IMR-90 (cell line): ENCODE measurements around the gene ZNF514. TPM values are rescaled to one million over a fixed set of nuclear protein-coding genes. Genes with fewer than 3 reads are reported as not detected.

ENCODE experiments used
- ATAC-seq: fragments of 200-7000 bp; cut with Tn5 transposase; 2 replicates; pipeline ENCODE4 v1.9.1; 2020; ENCODE audit warnings: low read depth, mild to moderate bottlenecking, moderate library complexity
- BruUV-seq: library from RNA; stranded (reverse); fragments of 400-500 nt; replicated peaks from 2 replicates; lab custom pipeline; 2021; lab: Mats Ljungman, UMichigan
- CTCF ChIA-PET: fragments of 300-600 bp; formaldehyde crosslinking; extraction: SDS; loops from one replicate; lab custom pipeline; 2021; ENCODE audit warnings: antibody characterized with exemption; lab: Yijun Ruan, JAX
- POLR2A ChIA-PET: fragments of 300-600 bp; sonication (Branson Sonifier 250); formaldehyde crosslinking; loops from one replicate; lab custom pipeline; 2022; ENCODE audit warnings: antibody characterized with exemption; ENCODE audit not compliant: unreplicated experiment; lab: Charles Lee
- DNase-seq: peaks from one replicate; pipeline ENCODE4 v3.0.0; 2013
- H2AFZ ChIP-seq: replicated peaks from 2 replicates; pipeline ENCODE3; 2013; ENCODE audit warnings: low read length, mild to moderate bottlenecking; ENCODE audit not compliant: poor library complexity
- H2AK5ac ChIP-seq: 2 replicates; pipeline ENCODE4 v1.6.1; 2013; ENCODE audit warnings: low read depth, low read length, inconsistent platforms
- H2AK9ac ChIP-seq: replicated peaks from 2 replicates; pipeline ENCODE3; 2013; ENCODE audit warnings: mild to moderate bottlenecking, low read depth, low read length, moderate library complexity; ENCODE audit not compliant: poor library complexity
- H2BK120ac ChIP-seq: 2 replicates; pipeline ENCODE4 v1.6.1; 2013; ENCODE audit warnings: low read depth, low read length, inconsistent platforms
- H2BK15ac ChIP-seq: 3 replicates; pipeline ENCODE4 v1.6.1; 2013; ENCODE audit warnings: low read depth, low read length, inconsistent platforms
- H2BK20ac ChIP-seq: 2 replicates; pipeline ENCODE4 v1.6.1; 2013; ENCODE audit warnings: low read depth, mild to moderate bottlenecking, inconsistent platforms, low read length, moderate library complexity
- H2BK5ac ChIP-seq: 2 replicates; pipeline ENCODE4 v1.6.1; 2013; ENCODE audit warnings: mild to moderate bottlenecking, low read depth, low read length, inconsistent platforms; ENCODE audit not compliant: poor library complexity, severe bottlenecking
- H3K14ac ChIP-seq: replicated peaks from 2 replicates; pipeline ENCODE4 v1.6.1; 2013; ENCODE audit warnings: low read depth, low read length, inconsistent platforms
- H3K18ac ChIP-seq: 2 replicates; pipeline ENCODE4 v1.6.1; 2013; ENCODE audit warnings: low read depth, low read length, control low read depth
- H3K23ac ChIP-seq: 2 replicates; pipeline ENCODE4 v1.6.1; 2013; ENCODE audit warnings: low read depth, low read length, inconsistent platforms
- H3K27ac ChIP-seq: 2 replicates; pipeline ENCODE4 v1.5.1; 2013; ENCODE audit warnings: mild to moderate bottlenecking, control low read depth, low read length; ENCODE audit not compliant: insufficient read depth
- H3K27me3 ChIP-seq: 2 replicates; pipeline ENCODE4 v1.6.1; 2013; ENCODE audit warnings: low read length; ENCODE audit not compliant: control insufficient read depth, insufficient read depth
- H3K36me3 ChIP-seq: 2 replicates; pipeline ENCODE4 v1.6.1; 2013; ENCODE audit warnings: low read length, mixed read lengths; ENCODE audit not compliant: control insufficient read depth, insufficient read depth
- H3K4ac ChIP-seq: 2 replicates; pipeline ENCODE4 v1.6.1; 2013; ENCODE audit warnings: low read depth, low read length, inconsistent platforms
- H3K4me1 ChIP-seq: 2 replicates; pipeline ENCODE4 v1.6.1; 2013; ENCODE audit warnings: low read length, mixed read lengths; ENCODE audit not compliant: control insufficient read depth, insufficient read depth
- H3K4me2 ChIP-seq: 2 replicates; pipeline ENCODE4 v1.6.1; 2013; ENCODE audit warnings: low read depth, mild to moderate bottlenecking, control low read depth, low read length, moderate library complexity
- H3K4me3 ChIP-seq: 2 replicates; pipeline ENCODE4 v1.5.1; 2013; ENCODE audit warnings: low read depth, mild to moderate bottlenecking, control low read depth, low read length, moderate library complexity; ENCODE audit not compliant: insufficient read depth
- H3K56ac ChIP-seq: 2 replicates; pipeline ENCODE4 v1.6.1; 2013; ENCODE audit warnings: low read length, inconsistent platforms; ENCODE audit not compliant: insufficient read depth; ENCODE audit errors: extremely low read depth
- H3K79me1 ChIP-seq, 2 experiments: 2 replicates each; pipeline ENCODE4 v1.6.1; 2013; ENCODE audit warnings: low read length in 2 of 2, inconsistent platforms in 1 of 2, low read depth in 1 of 2
- H3K9ac ChIP-seq: 2 replicates; pipeline ENCODE4 v1.6.1; 2013; ENCODE audit warnings: low read depth, low read length, control low read depth
- H3K9me1 ChIP-seq: 2 replicates; pipeline ENCODE4 v1.6.1; 2013; ENCODE audit warnings: low read length, inconsistent platforms; ENCODE audit not compliant: insufficient read depth
- H3K9me3 ChIP-seq: 2 replicates; pipeline ENCODE4 v1.6.1; 2013; ENCODE audit warnings: low read length; ENCODE audit not compliant: control insufficient read depth, insufficient read depth
- H4K20me1 ChIP-seq: 2 replicates; pipeline ENCODE4 v1.6.1; 2013; ENCODE audit warnings: low read length, inconsistent platforms; ENCODE audit not compliant: insufficient read depth
- H4K5ac ChIP-seq: 2 replicates; pipeline ENCODE4 v1.6.1; 2013; ENCODE audit warnings: mild to moderate bottlenecking, low read depth, low read length, control low read depth
- H4K8ac ChIP-seq, 2 experiments: 2 replicates each; pipeline ENCODE4 v1.6.1; 2013; ENCODE audit warnings: low read depth in 2 of 2, low read length in 2 of 2, control low read depth in 1 of 2, inconsistent platforms in 1 of 2
- H4K91ac ChIP-seq: 2 replicates; pipeline ENCODE4 v1.6.1; 2013; ENCODE audit warnings: low read depth, low read length, inconsistent platforms; ENCODE audit not compliant: insufficient read depth
- BHLHE40 ChIP-seq: fragments of 150-350 bp; IDR thresholded peaks from 2 replicates; pipeline ENCODE4 v1.6.1; 2016; ENCODE audit warnings: mild to moderate bottlenecking, low read depth, low read length
- FOS ChIP-seq: fragments of 150-350 bp; IDR thresholded peaks from 2 replicates; pipeline ENCODE4 v1.6.1; 2016; ENCODE audit warnings: low read depth, low read length
- MAZ ChIP-seq: IDR thresholded peaks from 2 replicates; pipeline ENCODE4 v1.6.1; 2012; ENCODE audit warnings: low read depth, mild to moderate bottlenecking, low read length, improper control_type of control experiment, moderate library complexity, borderline replicate concordance
- MXI1 ChIP-seq: IDR thresholded peaks from 2 replicates; pipeline ENCODE4 v1.6.1; 2012; ENCODE audit warnings: low read depth, mild to moderate bottlenecking, low read length, moderate library complexity, borderline replicate concordance
- POLR2A ChIP-seq: IDR thresholded peaks from 2 replicates; pipeline ENCODE4 v1.6.1; 2012; ENCODE audit warnings: mild to moderate bottlenecking, low read depth, low read length
- RAD21 ChIP-seq: IDR thresholded peaks from 2 replicates; pipeline ENCODE4 v1.6.1; 2012; ENCODE audit warnings: low read length, improper control_type of control experiment
- RCOR1 ChIP-seq: IDR thresholded peaks from 2 replicates; pipeline ENCODE4 v1.6.1; 2012; ENCODE audit warnings: mild to moderate bottlenecking, low read length, improper control_type of control experiment; ENCODE audit not compliant: insufficient replicate concordance
- RFX5 ChIP-seq: IDR thresholded peaks from 2 replicates; pipeline ENCODE4 v1.8.0; 2012; ENCODE audit warnings: low read depth, mild to moderate bottlenecking, low read length, moderate library complexity
- WGBS, 2 experiments: methylation state at CpG; one replicate each; pipeline versions ENCODE4 v1.1.5 to v1.1.7; 2013; ENCODE audit warnings: missing lambda C conversion rate in 2 of 2; ENCODE audit not compliant: insufficient read length in 1 of 2; ENCODE audit errors: extremely low coverage in 2 of 2; 5-methylcytosine and 5-hydroxymethylcytosine counted together
- dilution Hi-C: fragments of 300-500 bp; cut with HindIII; formaldehyde crosslinking; loops from one replicate; pipeline ENCODE4 v1.14.3; 2018; ENCODE audit warnings: low sequenced_read_pairs; ENCODE audit not compliant: unreplicated experiment
- in situ Hi-C: fragments of 300-500 bp; cut with MboI; formaldehyde crosslinking; loops from 3 replicates; pipeline ENCODE4 v1.14.3; 2019; ENCODE audit warnings: low sequenced_read_pairs, inconsistent platforms, mixed read lengths
- intact Hi-C: fragments of 100-400 bp; cut with micrococcal nuclease; formaldehyde crosslinking; loops from 2 replicates; pipeline ENCODE4 v1.10.0; 2022
- polyA plus RNA-seq, 3 experiments: library from polyadenylated mRNA; depleted of rRNA; stranded (reverse); fragments of >200 nt; gene quantifications; 2 replicates each; pipeline ENCODE4 v1.2.3, GENCODE V29; 2012; ENCODE audit warnings: low replicate concordance in 1 of 3
- total RNA-seq: library from RNA; depleted of rRNA; stranded (reverse); fragments of >200 nt; gene quantifications from 2 replicates; pipeline ENCODE4 v1.2.3, GENCODE V29; 2012
- TF ChIP-seq, protein P1 (sequence below): fragments of 150-350 bp; IDR thresholded peaks from 2 replicates; pipeline ENCODE4 v1.6.1; 2016; ENCODE audit warnings: low read depth, mild to moderate bottlenecking, low read length, moderate library complexity, borderline replicate concordance
- TF ChIP-seq, protein P2 (sequence below): fragments of 150-350 bp; IDR thresholded peaks from 2 replicates; pipeline ENCODE4 v1.6.1; 2017; ENCODE audit warnings: mild to moderate bottlenecking, antibody characterized with exemption, low read length, low read depth

Gene ZNF514
- total and polyA plus RNA-seq, 2 of the 4 experiments (the other 2 are of a cell fraction): 5.3 to 6.5 TPM

DNA sequence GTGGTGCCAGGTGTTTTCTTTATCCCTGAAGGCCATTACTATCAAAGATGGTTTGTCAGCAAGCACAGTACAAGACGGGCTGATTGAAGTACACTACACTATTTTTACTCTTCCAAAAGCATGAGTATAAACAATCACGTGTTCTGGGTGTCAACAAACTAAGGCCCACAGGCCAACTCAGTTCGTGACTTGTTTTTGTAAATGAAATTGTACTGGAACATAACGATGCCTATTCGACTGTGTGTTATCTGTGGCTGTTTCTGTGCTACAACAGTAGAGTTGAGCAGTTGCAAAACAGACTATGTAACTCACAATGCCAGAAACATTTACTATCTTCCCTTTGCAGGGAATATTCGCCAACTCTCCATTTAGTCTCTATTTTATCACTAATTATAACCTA is 50.4 kb downstream of the ZNF514 start:
- Histone ChIP-seq H4K5ac (no peak overlapping the region), H4K91ac (no peak overlapping the region), H3K9ac (no peak overlapping the region), H3K18ac (no peak overlapping the region), H2BK20ac (no peak overlapping the region), H2AK9ac (no peak overlapping the region), H3K9me3 (no peaks in the 10 kb centered on the region), H2BK15ac (no peak overlapping the region), H3K36me3 (peaks cover 53% of the 10 kb centered on the region), H2BK5ac (no peak overlapping the region), H3K27ac (no peak overlapping the region), H2BK120ac (no peak overlapping the region), H3K14ac (no peak overlapping the region), H3K9me1 (no peaks in the 10 kb centered on the region), H4K20me1 (no peaks in the 10 kb centered on the region), H2AK5ac (no peak overlapping the region), H3K27me3 (no peaks in the 10 kb centered on the region), H2AFZ (no peak overlapping the region), H3K4me1 (no peaks in the 10 kb centered on the region), H3K56ac (no peak overlapping the region), H3K23ac (no peak overlapping the region), H3K4me2 (no peak overlapping the region), H4K8ac (no peak overlapping the region), H3K4me3 (no peak overlapping the region), H3K79me1 (peaks cover 9 to 10% of the 10 kb centered on the region in 2 experiments), H3K4ac (no peak overlapping the region)
- POLR2A ChIA-PET: no interaction called here
- intact Hi-C loops: no loop called here
- TF ChIP-seq BHLHE40 (no peak), POLR2A (no peak), MAZ (no peak), RAD21 (no peak), RCOR1 (no peak), MXI1 (no peak), FOS (no peak), RFX5 (no peak)
- TF ChIP-seq, protein P1, sequence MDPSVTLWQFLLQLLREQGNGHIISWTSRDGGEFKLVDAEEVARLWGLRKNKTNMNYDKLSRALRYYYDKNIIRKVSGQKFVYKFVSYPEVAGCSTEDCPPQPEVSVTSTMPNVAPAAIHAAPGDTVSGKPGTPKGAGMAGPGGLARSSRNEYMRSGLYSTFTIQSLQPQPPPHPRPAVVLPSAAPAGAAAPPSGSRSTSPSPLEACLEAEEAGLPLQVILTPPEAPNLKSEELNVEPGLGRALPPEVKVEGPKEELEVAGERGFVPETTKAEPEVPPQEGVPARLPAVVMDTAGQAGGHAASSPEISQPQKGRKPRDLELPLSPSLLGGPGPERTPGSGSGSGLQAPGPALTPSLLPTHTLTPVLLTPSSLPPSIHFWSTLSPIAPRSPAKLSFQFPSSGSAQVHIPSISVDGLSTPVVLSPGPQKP: no peak
- TF ChIP-seq, protein P2, sequence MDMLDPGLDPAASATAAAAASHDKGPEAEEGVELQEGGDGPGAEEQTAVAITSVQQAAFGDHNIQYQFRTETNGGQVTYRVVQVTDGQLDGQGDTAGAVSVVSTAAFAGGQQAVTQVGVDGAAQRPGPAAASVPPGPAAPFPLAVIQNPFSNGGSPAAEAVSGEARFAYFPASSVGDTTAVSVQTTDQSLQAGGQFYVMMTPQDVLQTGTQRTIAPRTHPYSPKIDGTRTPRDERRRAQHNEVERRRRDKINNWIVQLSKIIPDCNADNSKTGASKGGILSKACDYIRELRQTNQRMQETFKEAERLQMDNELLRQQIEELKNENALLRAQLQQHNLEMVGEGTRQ: no peak
- CTCF ChIA-PET: no interaction called here
- no CpG with 5 or more reads among the region's 6 CpGs for WGBS, 2 experiments
- DNase-seq (no peak), ATAC-seq (no peak)
- no TSS peak for BruUV-seq
- in situ Hi-C loops: no loop called here
- dilution Hi-C loops: no loop called here
